CMK (cell line): Measurements from ENCODE around the gene GPR157.

Source experiments
- DNase-seq: peaks from one replicate; pipeline ENCODE4 v3.0.0-alpha.2; 2010; ENCODE audit warnings: low read depth

Gene GPR157

GRCh38 chr1:9086796-9087195 lies 42.1 kb downstream of the GPR157 start:
- DNase-seq = no peak

DNA sequence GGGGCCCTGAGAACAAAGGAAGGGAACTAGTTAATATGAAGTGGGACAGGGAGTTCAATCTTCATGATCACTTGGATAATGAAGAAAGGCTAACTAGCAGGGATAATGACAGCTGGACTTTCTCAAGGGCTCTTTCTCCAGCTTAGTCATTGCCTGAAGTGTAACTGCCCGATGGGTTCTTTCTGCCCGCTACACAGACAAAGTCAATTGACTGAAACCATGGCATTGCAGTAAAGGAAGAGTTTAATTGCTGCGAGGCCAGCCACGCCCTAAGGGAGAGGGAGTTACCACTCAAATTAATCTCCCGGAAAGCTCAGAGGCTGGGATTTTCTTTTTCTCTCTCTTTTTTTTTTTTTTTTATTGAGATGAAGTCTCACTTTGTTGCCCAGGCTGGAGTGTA lies 42.9 kb downstream of the GPR157 start:
- DNase-seq = no peak

DNA sequence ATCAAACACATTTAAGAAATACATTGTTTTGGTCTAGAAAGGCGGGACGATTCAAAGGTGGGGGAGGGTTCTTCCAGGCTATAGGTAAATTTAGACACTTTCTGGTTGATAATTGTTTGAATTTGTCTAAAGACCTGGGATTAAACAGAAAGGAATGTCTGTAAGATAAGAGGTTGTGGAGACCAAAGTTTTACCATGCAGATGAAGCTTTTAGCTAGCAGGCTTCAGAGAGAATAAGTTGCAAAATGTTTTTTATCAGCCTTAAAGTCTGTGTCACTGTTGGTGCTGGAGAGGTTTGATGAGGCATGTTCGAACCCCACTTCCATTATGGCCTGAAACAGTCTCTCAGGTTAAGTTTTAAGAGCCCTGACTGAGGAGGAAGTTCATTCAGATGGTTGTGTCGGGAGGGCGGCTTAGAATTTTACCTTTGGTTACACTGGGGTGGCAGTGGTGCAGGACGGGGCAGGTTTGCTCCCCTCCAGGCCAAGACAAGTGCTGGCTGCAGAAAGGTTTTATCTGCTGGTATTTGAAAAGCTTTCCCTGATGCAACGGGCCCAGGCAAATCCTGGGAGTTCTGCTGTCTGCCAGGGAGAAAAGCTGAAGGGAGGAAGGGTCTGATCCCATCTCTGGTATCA lies 43.5 kb downstream of the GPR157 start:
- no peak for DNase-seq

- DNase-seq = no peak
Observed at GRCh38 chr1:9084906-9085305, 44.0 kb downstream of the GPR157 start.

GRCh38 chr1:9081473-9081872 lies 47.4 kb downstream of the GPR157 start:
- no peak for DNase-seq

DNA sequence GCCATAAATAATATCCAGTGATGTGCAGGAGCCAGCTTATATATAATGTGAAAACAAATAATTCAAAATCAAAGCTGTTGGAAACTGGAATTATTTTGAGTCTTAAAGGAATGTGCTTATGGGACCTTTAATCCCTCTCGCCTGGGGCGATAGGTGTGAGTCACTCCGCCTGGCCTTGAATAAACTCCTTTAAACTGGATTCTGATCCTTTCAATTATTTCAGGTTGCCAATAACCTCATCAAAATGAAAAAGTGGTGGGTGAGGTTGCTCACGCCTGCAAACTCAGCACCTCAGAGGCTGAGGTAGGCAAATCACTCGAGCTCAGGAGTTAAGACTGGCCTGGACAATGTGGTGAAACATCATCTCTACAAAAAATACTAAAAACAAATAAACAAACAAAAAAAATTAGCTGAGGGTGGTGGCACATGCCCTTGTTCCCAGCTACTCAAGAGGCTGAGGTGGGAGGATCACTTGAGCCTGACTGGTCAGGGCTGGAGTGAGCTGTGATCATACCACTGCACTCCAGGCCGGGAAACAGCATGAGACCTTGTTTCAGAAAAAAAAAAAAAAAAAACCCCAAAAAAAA lies 48.1 kb downstream of the GPR157 start:
- no peak for DNase-seq

GRCh38 chr1:9079988-9080704 lies 48.8 kb downstream of the GPR157 start:
- DNase-seq = no peak

- DNase-seq = no peak
Observed at GRCh38 chr1:9078752-9079500, 50.0 kb downstream of the GPR157 start.

- no peak for DNase-seq
Observed at GRCh38 chr1:9078015-9078751, 50.7 kb downstream of the GPR157 start.

- no peak for DNase-seq
Observed at GRCh38 chr1:9075022-9075421, 53.9 kb downstream of the GPR157 start.

DNA sequence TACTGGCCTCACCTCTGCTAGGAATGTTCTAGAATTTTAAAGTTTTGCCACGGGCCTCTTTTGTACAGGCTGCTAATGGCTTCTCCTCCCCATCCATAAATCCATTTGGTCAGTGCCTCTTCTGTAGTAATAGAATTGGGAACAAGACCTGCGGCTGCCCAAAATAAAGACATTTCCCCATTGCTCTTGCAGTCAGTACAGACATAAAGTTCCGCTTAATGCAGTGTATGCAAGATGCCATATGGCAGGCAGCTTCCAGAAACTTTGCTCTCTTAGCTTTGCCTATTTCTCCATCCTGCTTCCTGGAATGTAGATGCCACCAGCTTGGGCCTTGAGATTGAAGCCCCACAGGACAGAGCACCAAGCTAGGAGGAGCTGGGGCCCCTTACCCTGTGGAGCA lies 55.8 kb downstream of the GPR157 start:
- DNase-seq = no peak

GRCh38 chr1:9071554-9072235 lies 57.2 kb downstream of the GPR157 start:
- DNase-seq = no peak

- DNase-seq = no peak
Observed at GRCh38 chr1:9070486-9070885, 58.4 kb downstream of the GPR157 start.

DNA sequence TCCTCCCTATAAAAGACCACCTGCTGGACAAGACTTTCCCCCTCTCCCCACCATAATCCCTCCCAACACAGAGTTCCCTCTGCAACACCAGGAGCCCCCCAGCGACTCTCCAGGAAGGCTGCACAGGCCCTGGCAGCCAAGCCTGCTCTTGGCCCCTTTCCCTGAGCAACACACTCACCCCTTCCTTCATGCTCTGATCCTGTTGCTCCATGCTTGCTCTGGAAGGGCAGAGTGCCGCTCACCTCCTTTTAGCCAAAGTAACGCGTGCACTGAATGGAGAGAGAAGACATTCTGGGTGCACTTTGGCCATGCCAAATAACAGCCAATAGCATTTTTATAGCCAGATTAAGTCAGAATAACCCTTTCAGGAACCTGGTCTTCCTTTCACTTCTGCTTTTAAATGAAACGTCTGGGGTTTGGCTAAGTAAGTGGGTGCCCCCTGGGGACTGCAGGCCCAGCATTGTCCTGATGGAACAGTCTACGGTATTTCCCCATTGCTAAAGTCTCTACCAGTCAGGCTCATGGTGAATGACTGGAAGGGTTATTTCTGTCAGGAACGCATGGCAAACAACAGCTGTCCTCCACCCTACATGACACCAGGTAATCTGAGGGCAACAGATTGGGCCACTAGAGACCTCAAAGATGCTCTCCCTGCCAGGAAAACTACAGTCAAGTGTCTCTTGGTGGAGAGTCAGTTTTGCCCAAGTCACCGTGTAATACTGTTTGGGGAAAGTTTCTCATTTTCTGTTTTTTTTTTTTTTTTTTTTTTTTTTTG lies 59.4 kb downstream of the GPR157 start, which contains the start of gene SLC2A5:
Gene SLC2A5 (minus strand): TSS at position 310 of the 775 bp plus-strand sequence. CDS start 99 bp downstream, at position 211.
- DNase-seq = no peak

GRCh38 chr1:9068981-9069325 lies 59.9 kb downstream of the GPR157 start:
- DNase-seq = no peak

GRCh38 chr1:9066945-9067807 lies 61.7 kb downstream of the GPR157 start:
- DNase-seq = no peak

DNA sequence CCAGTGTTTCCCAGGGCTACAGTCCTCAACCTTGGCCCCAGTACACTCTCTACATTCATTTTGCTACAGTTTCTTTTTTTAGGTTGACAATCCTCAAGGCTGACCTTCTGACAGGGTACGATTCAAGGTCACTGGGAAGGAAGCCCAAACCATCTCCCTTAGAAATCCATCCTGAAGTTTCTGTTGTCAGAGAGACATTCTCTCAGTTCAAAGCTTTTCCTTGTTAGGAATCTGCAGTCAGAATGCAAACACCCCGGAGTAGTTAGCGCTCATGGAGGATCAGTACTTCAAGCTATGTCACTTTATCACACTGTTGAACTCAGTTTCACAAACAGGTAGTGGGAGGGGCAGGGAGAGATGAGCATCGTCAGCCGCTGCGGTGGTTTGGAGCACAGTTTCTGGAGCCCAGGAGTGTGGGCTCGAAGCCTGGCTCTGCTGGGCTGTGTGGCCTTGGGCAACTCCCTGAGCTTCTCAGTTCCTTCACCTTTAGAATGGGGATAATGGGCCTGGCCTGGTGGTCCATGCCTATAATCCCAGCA lies 63.6 kb downstream of the GPR157 start:
- no peak for DNase-seq

DNA sequence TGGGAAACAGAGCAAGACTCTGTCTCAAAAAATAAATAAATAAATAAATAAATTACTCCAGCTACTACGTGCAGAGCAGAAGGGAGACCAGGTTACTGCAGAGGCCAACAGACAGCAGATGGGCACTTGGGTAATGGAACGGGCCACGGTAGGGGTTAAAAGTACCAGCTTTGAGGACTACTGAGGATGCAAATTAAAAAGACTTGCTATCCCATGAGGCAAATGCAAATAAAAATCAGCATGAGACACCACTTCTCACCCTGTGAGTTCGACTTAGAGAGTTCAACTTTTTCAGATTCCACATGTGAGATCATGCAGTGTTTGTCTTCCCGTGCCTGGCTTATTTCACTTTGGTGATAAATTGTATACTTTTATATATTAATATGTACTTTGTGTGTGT lies 66.1 kb downstream of the GPR157 start:
- no peak for DNase-seq

- no peak for DNase-seq
Observed at GRCh38 chr1:9062021-9062471, 66.9 kb downstream of the GPR157 start.
